ENCODE results near the gene SYNRG.
"Not testable (repeated sequence)": the region's sequence is repeated elsewhere in the genome, so short reads cannot be mapped to it uniquely, and the experiment has no call there.

SYNRG gene, protein sequence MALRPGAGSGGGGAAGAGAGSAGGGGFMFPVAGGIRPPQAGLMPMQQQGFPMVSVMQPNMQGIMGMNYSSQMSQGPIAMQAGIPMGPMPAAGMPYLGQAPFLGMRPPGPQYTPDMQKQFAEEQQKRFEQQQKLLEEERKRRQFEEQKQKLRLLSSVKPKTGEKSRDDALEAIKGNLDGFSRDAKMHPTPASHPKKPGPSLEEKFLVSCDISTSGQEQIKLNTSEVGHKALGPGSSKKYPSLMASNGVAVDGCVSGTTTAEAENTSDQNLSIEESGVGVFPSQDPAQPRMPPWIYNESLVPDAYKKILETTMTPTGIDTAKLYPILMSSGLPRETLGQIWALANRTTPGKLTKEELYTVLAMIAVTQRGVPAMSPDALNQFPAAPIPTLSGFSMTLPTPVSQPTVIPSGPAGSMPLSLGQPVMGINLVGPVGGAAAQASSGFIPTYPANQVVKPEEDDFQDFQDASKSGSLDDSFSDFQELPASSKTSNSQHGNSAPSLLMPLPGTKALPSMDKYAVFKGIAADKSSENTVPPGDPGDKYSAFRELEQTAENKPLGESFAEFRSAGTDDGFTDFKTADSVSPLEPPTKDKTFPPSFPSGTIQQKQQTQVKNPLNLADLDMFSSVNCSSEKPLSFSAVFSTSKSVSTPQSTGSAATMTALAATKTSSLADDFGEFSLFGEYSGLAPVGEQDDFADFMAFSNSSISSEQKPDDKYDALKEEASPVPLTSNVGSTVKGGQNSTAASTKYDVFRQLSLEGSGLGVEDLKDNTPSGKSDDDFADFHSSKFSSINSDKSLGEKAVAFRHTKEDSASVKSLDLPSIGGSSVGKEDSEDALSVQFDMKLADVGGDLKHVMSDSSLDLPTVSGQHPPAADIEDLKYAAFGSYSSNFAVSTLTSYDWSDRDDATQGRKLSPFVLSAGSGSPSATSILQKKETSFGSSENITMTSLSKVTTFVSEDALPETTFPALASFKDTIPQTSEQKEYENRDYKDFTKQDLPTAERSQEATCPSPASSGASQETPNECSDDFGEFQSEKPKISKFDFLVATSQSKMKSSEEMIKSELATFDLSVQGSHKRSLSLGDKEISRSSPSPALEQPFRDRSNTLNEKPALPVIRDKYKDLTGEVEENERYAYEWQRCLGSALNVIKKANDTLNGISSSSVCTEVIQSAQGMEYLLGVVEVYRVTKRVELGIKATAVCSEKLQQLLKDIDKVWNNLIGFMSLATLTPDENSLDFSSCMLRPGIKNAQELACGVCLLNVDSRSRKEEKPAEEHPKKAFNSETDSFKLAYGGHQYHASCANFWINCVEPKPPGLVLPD (N-terminal part only)

DNA sequence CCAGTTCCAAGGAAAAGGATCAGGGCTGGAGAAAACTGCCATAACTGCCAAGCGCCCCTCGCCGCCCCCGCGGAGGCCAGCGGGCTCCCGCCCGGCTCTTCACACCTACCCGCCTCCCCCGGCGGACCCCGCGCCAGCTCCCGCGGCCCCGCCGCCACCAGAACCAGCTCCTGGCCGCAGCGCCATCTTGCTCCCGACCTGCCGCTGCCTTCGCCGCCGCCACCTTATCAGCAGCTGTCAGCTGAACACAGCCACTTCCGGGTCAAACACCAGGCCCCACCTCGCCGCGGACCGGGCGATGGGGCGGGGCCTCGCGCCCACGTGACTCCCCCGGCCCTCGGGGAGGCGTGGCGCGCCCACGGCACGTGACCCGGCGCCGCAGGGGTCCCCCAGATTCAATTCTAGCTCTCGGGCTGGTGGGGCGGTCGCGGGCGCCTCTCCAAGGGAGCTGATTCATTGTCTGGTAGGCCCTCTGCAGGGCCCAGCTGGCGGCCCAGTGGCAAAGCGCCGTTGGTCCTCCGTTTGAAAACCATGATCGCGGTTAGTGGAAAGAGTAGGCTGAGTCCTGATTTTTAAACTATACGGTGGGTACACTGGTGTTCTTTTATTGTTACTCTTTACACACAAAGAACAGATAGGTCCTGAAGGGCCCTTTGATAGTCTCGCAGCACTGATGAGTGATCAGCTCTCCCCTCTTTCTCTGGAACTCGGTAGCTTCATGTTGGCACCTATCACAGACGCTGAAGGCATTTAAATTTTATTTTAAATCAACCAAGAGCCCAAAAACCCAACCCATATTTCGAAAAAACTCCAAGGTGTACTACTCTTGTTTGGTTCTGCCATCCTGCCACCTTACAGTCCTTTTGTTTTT is at the start of gene SYNRG:
TSS of gene SYNRG (minus strand) at position 249 of the 871 bp plus-strand sequence. CDS start at position 186, 63 bp downstream.
- DNase-seq (ENCODE audit: low read depth in 2 of 2, low spot score in 1 of 2), result peak; percentile 78 to 92

DNA sequence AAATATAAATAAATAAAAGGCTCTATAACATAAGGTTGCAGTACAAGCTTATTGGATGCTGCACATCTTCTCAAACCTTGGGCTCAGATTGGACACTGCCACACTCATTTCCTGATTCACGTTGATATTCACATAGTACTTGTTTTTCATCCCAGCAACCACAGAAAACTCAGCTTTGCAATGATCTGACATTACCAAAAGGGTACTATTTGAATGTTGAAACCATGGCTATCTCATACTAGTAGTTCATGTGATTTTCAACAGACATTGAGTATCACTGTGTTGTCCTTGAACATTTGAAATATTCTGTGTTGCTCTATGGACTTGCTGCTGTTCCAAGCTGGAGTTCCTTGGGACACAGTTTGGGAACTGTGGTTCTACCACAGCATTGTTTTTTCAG is 48.0 kb upstream of the SYNRG start:
- DNase-seq (ENCODE audit: low read depth in 2 of 2, low spot score in 1 of 2), result no peak

DNA sequence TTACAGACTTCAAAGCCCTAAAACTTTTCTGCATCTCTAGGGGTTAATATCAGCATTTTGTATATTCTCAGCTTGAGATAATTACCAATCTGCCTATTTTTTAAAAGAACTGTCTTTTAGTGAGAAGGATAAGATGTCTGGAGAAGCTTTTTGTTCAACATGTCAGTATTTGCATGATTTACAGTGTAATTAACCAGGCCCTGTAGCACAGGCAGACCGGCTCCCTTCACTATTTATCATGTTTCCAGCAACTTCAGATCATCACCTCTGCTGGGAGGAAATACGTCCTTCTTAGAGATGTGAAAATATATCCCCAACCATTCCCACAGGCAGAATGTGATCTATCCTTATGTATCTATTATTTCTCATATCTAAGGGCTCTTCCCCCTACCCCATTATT is 42.6 kb upstream of the SYNRG start:
- no peak for DNase-seq (ENCODE audit: low read depth in 2 of 2, low spot score in 1 of 2)

DNA sequence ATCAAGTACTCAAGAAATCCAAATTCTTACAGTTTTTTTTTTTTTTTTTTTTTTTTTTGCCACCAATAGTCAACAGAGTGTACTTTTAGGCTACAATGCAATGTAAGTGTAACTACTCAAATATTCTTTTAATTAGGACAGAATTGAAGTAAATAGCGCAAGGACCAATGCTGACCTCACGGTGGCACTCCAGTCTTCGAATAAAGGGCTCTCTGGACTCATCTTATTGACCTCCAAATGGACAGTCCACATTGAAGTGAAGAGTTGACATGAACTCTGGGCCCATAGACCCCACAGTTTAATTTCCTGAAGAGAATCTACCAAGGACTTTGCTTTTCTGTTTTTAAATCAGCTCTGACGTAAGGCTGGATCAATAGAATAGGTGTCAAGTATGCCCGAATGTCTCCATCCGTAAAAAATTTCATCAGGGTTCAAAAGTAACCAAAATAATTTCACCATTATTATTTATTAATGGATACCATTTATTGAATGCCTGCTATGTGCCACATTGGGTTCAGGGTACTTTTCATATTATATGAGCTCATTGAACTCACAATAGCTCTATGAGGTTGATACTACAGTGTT is 41.3 kb upstream of the SYNRG start:
- DNase-seq (ENCODE audit: low read depth in 2 of 2, low spot score in 1 of 2), result no peak

DNA sequence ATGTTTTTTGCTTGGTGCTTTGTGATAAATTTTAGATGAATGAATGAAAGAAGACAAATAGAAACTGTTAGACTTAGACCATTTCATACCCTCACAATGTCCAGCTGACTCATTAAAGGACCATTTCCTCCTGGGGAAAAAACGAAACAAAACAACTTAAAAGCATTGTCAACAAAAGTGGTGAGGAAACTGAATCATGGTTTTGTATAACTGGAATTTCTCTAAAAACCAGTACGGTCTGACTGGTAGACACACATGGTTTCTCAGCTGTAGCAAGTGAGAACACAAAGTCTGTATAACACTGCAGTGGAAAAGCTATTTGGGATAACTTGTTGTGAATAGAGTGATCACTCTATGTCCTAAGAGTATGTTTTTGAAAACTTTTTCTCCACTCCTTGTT is 39.3 kb upstream of the SYNRG start:
- no peak for DNase-seq (ENCODE audit: low read depth in 2 of 2, low spot score in 1 of 2)

DNA sequence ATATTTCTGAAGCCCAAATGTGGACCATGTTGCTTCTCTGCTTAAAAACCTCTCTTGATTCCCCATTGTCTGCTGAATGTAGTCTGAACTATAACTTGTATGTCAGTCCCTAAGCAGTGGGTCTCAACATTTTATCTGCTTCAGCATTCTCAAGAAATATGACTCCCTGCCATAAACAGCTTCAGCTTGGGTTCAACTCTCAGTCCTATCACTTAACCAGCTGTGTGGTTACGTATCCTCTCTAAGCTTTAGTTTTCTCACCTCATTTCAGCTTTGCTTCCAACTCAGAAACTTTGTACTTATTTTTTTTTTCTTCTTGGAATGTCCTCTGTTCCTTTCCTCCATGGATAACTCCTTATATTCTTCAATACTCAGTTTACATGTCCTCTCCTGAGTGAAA is 38.6 kb upstream of the SYNRG start:
- no peak for DNase-seq (ENCODE audit: low read depth in 2 of 2, low spot score in 1 of 2)

DNA sequence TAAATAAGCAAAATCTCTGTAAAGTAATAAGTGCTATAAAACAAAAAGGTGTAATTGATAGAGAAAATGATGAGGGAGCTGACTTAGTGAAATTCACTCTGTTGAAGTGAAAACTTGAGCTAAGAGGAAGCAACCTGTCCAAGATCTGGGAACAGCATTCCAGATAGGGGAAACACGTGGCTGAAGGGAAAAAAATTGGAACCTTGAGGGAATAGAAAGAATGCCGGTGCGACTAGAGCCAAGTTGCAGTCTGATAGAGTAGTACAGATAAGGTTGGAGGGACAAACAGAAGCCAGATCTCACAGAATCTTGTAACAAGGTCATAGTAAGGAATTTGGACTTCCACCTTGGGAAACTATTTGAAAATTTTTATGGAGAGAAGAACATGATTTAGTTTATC is 34.7 kb upstream of the SYNRG start:
- no peak for DNase-seq (ENCODE audit: low read depth in 2 of 2, low spot score in 1 of 2)

DNA sequence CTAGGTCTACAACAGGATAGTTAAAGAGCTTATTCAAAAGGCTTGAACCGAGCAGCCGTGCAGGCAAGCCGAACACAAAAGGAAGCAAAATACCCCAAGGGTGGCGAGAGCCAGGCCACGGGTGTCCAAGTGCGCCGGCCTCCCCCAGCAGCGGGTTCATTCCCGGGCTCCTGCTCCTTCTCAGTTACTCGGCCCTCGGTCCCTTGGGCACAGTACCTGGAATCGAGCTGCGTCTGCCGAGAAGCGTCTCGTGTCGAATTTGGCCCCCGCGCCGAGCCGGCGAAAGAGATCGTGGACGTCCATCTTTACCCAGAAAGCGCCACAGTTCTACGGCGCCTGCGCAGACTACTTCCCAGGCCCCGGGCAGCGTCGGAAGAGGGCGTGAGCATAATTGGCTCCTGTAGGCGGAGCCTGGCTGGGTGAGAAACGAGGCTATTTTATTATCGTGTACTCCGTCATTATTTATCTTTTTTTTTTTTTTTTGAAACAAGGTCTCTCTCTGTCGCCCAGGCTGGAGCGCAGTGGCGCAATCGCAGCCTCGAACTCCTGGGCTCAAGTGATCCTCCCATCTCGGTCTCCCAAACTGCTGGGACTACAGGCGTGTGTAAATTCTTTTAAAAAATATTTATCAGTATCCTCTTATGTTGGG is 34.0 kb upstream of the SYNRG start, which contains the start of gene DDX52:
TSS of gene DDX52 (minus strand) at position 329 of the 649 bp plus-strand sequence. CDS start at position 303, 26 bp downstream.
- DNase-seq (ENCODE audit: low read depth in 2 of 2, low spot score in 1 of 2), result peak; percentile 72 to 81

DNA sequence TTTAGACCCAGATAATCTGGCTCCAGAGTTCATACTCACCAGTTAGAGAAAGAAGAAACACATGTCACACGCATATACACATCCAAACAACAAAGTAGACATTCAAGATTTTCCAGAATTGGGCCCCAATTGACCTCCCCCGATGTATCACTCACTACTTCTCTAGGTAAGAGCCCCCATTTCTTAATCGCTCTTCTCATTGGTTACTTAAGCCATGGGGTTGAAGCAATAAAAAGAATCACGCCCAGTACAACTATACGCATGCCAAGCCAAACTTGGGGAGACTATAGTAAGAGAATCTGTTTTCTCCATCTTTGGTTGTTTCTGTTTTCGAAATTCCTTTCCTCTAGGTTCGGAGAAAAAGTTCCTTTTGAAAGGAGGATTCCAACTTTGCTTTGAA is 33.5 kb upstream of the SYNRG start:
- no peak for DNase-seq (ENCODE audit: low read depth in 2 of 2, low spot score in 1 of 2)

DNA sequence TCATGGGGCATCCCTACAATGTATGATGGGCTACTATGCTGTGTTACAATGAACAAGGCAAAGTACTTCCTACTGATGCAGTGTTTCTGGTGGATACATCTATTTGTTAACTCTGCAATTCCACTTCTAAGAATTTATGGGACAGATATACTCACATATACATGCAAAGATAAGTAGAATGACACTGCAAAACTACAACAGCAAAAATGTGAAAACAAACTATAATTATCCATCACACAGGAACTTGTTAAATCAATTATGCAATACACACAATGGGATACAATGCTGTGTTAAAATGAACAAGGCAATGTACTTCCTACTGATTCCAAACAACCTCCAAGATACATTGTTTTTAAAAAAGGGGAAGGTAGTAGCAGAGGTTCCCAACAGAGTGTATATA is 30.8 kb upstream of the SYNRG start:
- no peak for DNase-seq (ENCODE audit: low read depth in 2 of 2, low spot score in 1 of 2)

DNA sequence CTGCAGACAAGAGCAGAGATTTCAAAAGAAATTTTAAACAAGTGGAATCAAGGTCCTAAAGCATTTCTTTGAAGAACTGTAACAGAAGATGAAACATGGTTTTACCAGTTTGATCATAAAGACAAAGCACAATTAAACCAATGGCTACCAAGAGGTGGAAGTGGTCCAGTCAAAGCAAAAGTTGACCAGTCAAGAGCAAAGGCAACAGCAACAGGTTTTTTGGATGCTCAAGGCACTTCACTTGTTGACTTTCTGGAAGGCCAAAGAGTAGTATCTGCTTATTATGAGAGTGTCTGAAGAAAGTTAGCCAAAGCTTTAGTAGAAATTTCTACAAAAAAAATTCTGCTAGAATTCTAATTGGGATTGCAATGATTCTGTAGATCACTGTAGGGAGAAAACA is 28.7 kb upstream of the SYNRG start:
- no peak for DNase-seq (ENCODE audit: low read depth in 2 of 2, low spot score in 1 of 2)

DNA sequence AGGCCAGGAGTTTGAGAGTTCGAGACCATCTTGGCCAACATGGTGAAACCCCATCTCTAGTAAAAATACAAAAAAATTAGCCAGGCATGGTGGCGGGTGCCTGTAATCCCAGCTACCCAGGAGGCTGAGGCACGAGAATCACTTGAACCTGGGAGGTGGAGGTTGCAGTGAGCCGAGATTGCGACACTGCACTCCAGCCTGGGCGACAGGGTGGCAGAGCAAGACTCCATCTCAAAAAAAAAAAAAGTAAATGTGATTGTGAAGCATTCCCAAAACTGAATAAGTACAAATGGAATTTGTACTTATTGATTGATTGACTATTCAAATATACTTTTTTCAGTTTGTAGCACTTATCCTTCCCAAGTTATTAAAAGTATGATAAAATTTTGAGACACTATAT is 7.2 kb upstream of the SYNRG start:
- not testable (repeated sequence) for DNase-seq (ENCODE audit: low read depth in 2 of 2, low spot score in 1 of 2)

DNA sequence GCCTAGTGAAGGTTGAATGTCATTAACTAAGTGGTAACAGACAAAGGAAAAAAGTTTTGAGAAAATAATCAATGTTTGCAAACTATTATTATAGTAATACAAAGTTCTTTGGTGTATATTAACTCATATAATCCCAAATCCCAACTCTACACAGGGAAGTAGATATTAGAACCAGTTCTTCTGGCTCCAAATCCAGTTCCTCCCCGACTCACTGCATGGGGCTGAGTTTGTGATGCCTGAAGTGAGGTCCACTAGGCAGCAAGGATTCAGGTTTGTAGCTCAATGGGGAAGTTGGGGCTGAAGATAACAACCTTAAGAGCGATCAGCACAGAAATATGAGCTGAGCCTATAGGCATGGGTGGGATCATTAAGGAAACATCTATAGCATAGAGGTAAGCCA is 5.6 kb upstream of the SYNRG start:
- no peak for DNase-seq (ENCODE audit: low read depth in 2 of 2, low spot score in 1 of 2)

DNA sequence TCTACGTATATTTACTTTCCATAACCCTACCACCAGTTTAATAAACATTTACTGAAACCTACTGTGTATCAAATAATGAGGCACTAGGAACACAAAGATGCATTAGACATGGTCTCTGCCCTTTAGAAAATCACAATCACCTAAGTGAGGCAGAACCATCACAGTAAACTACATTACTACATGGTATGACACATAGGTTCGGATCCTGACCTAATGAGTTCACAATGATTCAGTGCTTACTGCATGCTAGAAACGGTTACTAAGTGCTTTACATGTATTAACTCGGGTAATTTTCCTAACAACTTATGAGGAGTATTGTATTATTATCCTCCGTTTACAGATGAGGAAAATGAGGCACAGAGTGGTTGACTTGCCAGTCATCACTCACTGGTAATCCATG is 5.2 kb upstream of the SYNRG start:
- DNase-seq (ENCODE audit: low read depth in 2 of 2, low spot score in 1 of 2), result no peak

DNA sequence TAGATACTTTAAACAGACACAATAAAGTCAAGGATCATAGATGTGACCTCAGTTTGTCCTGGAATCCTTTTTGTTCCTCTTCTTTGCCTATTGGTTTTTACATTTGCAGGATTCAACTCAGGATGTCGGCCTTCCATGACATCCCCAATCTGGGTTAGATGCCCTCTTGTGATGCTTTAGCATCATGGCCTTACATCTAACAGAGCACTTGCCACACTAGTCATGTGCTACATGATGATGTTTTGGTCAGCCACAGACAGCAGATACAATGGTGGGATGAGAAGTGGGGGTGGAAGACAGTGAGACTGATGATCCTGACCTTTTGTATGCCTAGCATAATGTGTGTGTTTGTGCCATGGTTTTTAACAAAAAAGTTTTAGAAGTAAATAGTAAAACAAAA is 1.8 kb upstream of the SYNRG start:
- DNase-seq (ENCODE audit: low read depth in 2 of 2, low spot score in 1 of 2), result no peak

DNA sequence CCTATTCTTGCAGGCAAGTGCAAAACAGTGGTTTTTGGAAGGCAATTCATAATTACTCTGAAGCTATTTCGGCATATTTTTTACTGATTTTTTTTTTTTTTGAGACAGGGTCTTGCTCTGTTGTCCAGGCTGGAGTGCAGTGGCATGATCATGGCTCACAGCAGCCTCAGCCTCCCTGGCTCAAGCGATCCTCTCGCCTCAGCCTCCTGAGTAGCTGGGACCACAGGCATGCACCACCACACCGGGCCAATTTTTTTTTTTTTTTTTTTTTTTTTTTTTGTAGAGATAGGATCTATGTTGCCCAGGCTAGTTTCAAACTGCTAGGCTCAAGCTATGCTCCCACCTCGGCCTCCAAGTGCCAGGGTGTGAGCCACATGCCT is 813 bp upstream of the SYNRG start:
- DNase-seq (ENCODE audit: low read depth in 2 of 2, low spot score in 1 of 2), result not testable (repeated sequence)

DNA sequence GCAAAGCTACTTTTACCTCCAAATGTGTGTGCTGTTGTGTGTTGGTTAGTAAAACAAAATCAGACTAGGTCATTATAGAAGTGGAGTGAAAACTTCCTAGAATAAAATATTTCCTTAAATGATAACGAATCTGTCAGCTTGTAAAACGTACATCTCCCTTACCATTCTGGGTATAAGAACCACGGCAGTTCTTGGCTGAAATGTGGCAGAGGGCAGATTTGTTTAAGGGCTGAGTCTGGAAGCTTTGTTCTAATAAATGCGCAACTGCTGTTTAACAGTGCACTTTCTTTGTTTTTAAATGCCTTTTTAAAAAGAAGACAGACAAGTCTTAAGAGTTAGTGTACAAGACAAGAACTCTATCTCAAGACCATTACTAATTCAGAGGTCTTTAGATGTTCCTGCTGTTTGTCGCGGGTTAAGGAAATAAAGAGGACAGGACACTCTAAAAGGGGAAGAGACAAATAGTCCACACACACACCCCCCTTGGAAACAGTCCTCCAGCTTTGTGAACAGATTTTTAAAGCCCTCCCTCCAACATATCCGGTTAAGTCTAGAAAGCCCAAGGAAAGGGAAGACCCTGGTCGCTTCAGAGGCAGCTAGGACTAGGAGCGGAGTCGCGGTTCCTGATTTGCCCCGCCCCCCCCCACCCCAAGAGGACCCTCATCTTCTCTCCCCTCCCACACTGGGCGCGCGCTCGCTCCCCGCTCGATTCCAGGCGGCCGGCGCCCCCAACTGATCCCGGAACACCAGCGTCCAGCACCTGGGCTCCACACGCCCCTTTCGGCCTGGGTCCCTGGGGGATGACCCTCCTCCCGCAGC is 658 bp downstream of the SYNRG start:
- no peak for DNase-seq (ENCODE audit: low read depth in 2 of 2, low spot score in 1 of 2)

DNA sequence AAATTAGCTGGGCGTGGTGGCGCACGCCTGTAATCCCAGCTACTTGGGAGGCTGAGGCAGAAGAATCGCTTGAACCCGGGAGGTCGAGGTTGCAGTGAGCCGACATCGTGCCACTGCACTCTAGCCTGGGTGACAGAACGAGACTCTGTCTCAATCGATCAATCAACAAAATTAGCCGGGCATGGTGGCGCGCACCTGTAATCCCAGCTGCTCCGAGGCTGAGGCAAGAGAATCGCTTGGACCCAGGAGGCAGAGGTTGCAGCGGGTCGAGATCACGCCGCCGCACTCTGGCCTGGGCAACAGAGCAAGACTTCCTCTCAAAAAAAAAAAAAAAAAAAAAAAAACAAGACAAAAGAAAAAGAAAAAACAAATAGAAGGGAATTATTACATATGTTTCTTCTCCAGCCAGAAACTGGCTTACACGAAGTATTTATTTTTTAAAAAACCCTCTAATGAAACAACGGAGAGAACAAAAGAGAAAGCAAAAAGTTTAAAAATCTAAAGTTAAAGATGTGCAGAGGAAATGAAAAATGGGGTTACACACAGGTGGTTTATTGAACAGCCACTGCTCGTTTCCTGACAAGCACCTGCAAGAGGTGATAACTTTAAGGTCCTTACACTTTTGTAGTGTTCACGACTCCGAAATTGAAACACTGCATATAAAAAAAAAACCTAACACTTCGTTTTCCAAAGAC is 1.4 kb downstream of the SYNRG start:
- no peak for DNase-seq (ENCODE audit: low read depth in 2 of 2, low spot score in 1 of 2)
